ENCODE data around the gene MAPK7. TPM values are rescaled to one million over a fixed set of nuclear protein-coding genes. Genes with fewer than 3 reads are reported as not detected.

The MAPK7 gene
- total RNA-seq, 3 donors from 2014 or later = 21.4 to 39.0 (median 22.7) TPM

DNA sequence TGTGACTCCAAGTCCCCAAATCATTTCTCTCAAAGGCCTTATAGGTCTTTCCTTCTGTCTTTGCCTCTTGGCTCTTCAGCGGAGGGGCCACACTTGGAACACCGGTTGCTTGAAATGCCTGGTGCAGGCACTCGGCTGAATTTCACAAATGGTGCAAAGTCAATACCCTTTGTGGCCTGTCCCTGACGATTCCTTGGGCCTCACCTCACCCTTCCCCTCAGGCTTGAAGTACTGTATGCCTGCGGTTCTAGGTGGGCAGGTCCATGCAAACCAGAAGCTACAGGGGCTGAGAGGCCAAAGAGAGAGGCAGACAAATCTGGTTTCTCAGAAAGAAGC, 11.7 kb upstream of the MAPK7 start:
- TF ChIP-seq, protein P1, sequence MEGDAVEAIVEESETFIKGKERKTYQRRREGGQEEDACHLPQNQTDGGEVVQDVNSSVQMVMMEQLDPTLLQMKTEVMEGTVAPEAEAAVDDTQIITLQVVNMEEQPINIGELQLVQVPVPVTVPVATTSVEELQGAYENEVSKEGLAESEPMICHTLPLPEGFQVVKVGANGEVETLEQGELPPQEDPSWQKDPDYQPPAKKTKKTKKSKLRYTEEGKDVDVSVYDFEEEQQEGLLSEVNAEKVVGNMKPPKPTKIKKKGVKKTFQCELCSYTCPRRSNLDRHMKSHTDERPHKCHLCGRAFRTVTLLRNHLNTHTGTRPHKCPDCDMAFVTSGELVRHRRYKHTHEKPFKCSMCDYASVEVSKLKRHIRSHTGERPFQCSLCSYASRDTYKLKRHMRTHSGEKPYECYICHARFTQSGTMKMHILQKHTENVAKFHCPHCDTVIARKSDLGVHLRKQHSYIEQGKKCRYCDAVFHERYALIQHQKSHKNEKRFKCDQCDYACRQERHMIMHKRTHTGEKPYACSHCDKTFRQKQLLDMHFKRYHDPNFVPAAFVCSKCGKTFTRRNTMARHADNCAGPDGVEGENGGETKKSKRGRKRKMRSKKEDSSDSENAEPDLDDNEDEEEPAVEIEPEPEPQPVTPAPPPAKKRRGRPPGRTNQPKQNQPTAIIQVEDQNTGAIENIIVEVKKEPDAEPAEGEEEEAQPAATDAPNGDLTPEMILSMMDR (IDR thresholded peaks at IDR 0.05) = no peak
- TF ChIP-seq POLR2A (IDR thresholded peaks at IDR 0.05) (no peak), POLR2AphosphoS5 (IDR thresholded peaks at IDR 0.05) (no peak)
- Histone ChIP-seq H3K4me1 (peaks cover 0 to 5% of the 10 kb centered on the region in 2 donors), H3K9me3 (no peaks in the 10 kb centered on the region), H3K27me3 (no peaks in the 10 kb centered on the region), H3K27ac (no peak overlapping the region), H3K36me3 (no peaks in the 10 kb centered on the region), H3K4me3 (no peak overlapping the region)
- intact Hi-C loops (cut with DNase I; ENCODE audit: low total_unique reads) = loop anchor here (10.0 kb wide), 1 partner anchor 288 kb away; no protein-coding TSS in a partner anchor
- DNase-seq (ENCODE audit: low spot score in 2 of 2) = no peak

DNA sequence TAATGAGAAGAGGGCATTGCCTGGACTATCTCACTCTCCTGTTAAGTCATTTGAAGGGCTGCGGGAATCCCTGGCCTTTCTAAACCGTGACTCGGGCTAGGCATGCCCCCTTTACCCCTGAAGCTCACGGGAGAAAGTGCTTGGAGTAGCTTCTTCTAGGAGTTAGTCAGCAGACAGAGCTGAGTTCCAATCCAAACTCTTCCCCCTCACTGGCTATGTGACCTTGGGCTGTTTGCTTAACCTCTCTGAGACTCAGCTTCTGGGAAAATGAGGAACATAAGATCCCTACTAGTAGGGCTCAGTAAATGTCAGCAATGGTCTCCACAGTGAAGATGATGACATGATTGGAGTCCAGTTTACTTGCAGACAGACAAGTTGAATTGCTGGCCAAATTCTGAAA, 10.1 kb upstream of the MAPK7 start:
- Histone ChIP-seq H3K9me3 (no peaks in the 10 kb centered on the region), H3K4me1 (no peaks in the 10 kb centered on the region), H3K27ac (peak overlapping the region in 1 of 2 donors; percentile 3), H3K27me3 (no peaks in the 10 kb centered on the region), H3K4me3 (no peak overlapping the region), H3K36me3 (no peaks in the 10 kb centered on the region)
- intact Hi-C loops (cut with DNase I; ENCODE audit: low total_unique reads) = loop anchor here (10.0 kb wide), 1 partner anchor 287 kb away; no protein-coding TSS in a partner anchor
- DNase-seq (ENCODE audit: low spot score in 2 of 2) = no peak
- no peak for TF ChIP-seq POLR2A (IDR thresholded peaks at IDR 0.05)
- no peak for TF ChIP-seq POLR2AphosphoS5 (IDR thresholded peaks at IDR 0.05)
- TF ChIP-seq, protein P1 (IDR thresholded peaks at IDR 0.05) = no peak

DNA sequence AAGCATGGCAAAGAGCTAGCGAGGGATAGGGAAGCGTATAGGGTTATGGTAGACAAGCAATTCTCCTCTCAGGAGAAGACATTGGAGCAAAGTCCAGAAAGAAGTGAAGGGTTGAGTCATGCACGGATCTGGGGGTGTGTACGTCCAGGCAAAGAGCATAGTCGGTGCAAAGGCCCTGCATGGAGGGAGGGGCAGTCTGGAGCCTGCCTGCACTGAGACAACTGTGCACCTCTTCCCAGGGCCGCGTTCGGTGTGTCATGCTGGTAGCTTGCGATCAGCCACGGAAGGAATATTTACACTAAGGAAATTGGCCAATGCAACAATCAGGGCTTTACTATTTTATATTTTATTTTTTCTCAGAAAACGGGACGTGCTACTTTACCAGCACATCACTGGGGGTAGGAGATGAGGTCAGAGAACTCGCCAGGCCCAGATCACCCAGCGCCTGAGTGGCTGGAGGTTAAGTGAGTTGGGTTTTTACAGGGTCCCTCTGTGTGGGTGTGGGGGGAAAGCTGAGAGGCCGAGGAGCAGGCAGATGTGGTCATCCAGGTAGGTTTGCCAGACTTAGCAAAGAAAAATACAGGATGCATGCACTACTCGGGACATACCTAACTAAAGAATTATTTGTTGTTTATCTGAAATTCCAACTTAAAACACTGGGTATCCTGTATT, 9.1 kb upstream of the MAPK7 start:
- no peaks in the 10 kb centered on the region for H3K9me3 ChIP-seq
- intact Hi-C loops (cut with DNase I; ENCODE audit: low total_unique reads) = loop anchor here (10.0 kb wide), 1 partner anchor 286 kb away; no protein-coding TSS in a partner anchor
- H3K36me3 ChIP-seq = no peaks in the 10 kb centered on the region
- H3K4me1 ChIP-seq = no peaks in the 10 kb centered on the region
- DNase-seq (ENCODE audit: low spot score in 2 of 2) = no peak
- TF ChIP-seq POLR2AphosphoS5 (IDR thresholded peaks at IDR 0.05) (no peak), POLR2A (IDR thresholded peaks at IDR 0.05) (no peak)
- TF ChIP-seq, protein P1 (IDR thresholded peaks at IDR 0.05) = no peak
- H3K27ac ChIP-seq = peak overlapping the region in 1 of 2 donors; percentile 38
- no peak overlapping the region for H3K4me3 ChIP-seq
- H3K27me3 ChIP-seq = no peaks in the 10 kb centered on the region

DNA sequence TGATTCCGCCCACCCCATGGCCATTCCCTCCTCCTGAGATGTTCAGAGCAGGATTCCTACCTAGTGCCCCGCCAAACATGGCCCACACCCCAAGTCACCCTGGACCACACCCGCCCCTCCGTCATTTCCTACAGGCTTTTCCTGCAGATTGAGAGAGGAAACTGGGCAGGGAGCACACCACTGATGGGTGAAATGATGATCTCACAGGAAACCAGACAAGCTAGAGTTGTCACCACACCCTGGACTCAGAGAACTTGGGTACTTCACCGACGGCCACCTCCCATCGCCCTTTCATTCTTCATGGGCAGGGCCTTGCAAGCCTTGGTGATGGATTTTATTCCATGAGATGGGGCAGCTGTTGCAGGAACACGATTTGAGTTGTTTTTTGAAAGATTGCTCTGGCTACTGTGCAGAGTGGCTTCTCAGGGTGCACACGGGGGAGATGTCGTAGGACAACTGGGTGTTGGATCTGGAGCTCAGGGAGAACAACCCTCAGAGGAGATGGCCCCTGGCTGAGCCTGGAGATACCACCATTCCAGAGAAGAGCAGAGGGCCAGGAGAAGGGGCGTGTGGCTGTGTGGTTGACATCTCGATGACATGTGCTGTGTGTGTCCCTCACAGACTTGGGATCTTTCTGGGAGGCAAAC, 8.3 kb upstream of the MAPK7 start:
- intact Hi-C loops (cut with DNase I; ENCODE audit: low total_unique reads) = loop anchor here (10.0 kb wide), 2 partner anchors 285 to 1995 kb away; no protein-coding TSS in a partner anchor
- Histone ChIP-seq H3K27me3 (no peaks in the 10 kb centered on the region), H3K9me3 (no peaks in the 10 kb centered on the region), H3K36me3 (no peaks in the 10 kb centered on the region), H3K27ac (peak overlapping the region in 1 of 2 donors; percentile 38), H3K4me3 (no peak overlapping the region), H3K4me1 (no peaks in the 10 kb centered on the region)
- DNase-seq (ENCODE audit: low spot score in 2 of 2) = no peak
- no peak for TF ChIP-seq POLR2A (IDR thresholded peaks at IDR 0.05)
- no peak for TF ChIP-seq POLR2AphosphoS5 (IDR thresholded peaks at IDR 0.05)
- TF ChIP-seq, protein P1 (IDR thresholded peaks at IDR 0.05) = no peak

DNA sequence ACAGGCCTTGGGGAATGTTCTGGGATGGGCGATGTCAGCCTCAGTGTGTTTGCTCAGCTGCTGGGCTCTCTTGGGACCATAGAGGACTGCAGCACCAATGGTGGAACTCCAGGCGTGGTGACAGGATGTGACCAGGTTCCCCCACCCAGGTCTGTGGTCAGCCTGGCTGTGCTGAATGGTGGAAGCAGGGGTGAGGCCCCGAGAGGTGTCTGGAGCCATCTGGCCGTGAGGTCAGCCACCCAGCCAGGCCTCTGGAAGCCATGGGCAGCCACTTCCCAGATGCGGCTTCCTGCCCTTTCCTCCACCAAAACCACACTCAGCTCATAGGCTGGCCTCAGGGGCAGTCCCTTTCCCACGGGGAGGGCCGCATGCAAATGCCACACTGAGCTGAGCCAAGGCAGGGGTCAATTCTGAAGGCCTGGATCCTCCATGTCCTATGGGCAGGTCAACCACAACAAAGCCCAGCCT, 7.8 kb upstream of the MAPK7 start:
- Histone ChIP-seq H3K4me3 (no peak overlapping the region), H3K27ac (peak overlapping the region in 1 of 2 donors; percentile 35), H3K9me3 (no peaks in the 10 kb centered on the region), H3K36me3 (no peaks in the 10 kb centered on the region), H3K4me1 (no peaks in the 10 kb centered on the region), H3K27me3 (no peaks in the 10 kb centered on the region)
- intact Hi-C loops (cut with DNase I; ENCODE audit: low total_unique reads) = loop anchor here (10.0 kb wide), 1 partner anchor 1994 kb away; no protein-coding TSS in a partner anchor
- TF ChIP-seq POLR2A (IDR thresholded peaks at IDR 0.05) = no peak
- TF ChIP-seq, protein P1 (IDR thresholded peaks at IDR 0.05) = no peak
- DNase-seq (ENCODE audit: low spot score in 2 of 2) = peak in 1 of 2 donors; percentile 48

Data from breast epithelium (tissue), 4 donors.